ENCODE results near the gene TMEM121B.

Gene TMEM121B

GRCh38 chr22:17109976-17110375 lies 11.2 kb downstream of the TMEM121B start:
- no peak for DNase-seq

DNA sequence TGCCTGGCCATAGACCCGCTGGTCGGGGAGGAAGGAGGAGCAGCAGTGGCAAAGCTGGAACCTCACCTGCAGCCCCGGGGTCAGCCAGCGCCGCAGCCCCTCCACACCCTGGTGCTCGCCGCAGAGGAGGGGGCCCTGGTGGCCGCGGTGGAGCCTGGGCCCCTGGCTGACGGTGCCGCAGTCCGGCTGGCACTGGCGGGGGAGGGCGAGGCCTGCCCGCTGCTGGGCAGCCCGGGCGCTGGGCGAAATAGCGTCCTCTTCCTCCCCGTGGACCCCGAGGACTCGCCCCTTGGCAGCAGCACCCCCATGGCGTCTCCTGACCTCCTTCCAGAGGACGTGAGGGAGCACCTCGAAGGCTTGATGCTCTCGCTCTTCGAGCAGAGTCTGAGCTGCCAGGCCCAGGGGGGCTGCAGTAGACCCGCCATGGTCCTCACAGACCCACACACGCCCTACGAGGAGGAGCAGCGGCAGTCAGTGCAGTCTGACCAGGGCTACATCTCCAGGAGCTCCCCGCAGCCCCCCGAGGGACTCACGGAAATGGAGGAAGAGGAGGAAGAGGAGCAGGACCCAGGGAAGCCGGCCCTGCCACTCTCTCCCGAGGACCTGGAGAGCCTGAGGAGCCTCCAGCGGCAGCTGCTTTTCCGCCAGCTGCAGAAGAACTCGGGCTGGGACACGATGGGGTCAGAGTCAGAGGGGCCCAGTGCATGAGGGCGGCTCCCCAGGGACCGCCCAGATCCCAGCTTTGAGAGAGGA lies 11.9 kb downstream of the TMEM121B start:
- no peak for DNase-seq

DNA sequence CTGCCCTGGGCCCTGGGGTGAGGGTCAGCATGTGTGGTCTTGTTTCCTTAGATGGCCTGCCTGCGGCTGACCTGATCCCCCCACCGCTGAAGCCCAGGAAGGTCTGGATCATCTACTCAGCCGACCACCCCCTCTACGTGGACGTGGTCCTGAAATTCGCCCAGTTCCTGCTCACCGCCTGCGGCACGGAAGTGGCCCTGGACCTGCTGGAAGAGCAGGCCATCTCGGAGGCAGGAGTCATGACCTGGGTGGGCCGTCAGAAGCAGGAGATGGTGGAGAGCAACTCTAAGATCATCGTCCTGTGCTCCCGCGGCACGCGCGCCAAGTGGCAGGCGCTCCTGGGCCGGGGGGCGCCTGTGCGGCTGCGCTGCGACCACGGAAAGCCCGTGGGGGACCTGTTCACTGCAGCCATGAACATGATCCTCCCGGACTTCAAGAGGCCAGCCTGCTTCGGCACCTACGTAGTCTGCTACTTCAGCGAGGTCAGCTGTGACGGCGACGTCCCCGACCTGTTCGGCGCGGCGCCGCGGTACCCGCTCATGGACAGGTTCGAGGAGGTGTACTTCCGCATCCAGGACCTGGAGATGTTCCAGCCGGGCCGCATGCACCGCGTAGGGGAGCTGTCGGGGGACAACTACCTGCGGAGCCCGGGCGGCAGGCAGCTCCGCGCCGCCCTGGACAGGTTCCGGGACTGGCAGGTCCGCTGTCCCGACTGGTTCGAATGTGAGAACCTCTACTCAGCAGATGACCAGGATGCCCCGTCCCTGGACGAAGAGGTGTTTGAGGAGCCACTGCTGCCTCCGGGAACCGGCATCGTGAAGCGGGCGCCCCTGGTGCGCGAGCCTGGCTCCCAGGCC lies 12.7 kb downstream of the TMEM121B start:
- DNase-seq, result no peak

DNA sequence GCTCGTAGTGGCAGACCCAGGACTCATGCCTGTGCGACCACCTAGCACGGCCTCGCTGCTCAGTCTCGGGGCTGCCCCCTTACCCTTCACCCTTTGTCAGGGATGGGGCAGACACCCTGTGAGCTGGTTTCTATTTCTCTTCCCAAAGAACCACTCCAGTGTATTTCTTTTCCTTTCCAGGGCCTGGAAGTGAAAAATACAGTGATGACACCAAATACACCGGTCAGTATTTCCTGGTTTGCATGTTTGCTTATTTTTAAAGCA lies 13.7 kb downstream of the TMEM121B start:
- DNase-seq, result no peak

- DNase-seq, result no peak
Observed at GRCh38 chr22:17106785-17107546, 14.2 kb downstream of the TMEM121B start.

DNA sequence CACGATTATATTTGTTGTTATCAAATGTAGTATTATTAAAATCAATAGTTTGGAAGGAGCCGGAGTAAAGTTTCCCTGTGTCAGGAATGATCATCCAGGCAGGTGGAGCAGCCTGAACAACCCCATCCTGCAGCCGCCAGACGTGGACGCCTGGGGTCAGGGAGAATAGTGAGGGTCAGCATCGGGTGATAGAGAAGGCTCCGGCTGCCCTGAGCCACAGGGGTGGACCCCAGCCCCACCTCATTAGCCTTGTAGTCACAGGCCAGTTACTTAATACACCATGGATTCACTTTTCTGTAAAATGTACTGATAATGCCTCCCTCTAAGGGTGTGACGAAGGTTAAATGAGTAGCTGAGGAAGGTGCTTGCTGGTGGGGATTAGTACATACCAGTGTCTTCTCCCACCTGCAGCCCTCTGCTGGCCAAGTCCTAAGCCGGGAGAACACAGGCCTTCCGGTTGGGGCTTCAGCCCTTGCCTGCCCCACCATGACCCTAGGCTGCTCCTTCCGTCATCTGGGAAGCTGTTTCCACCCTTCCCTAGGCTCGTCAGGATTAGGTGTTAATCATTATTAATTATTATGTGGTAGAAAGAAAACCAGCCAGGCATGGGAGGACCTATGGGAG lies 14.9 kb downstream of the TMEM121B start:
- no peak for DNase-seq

GRCh38 chr22:17105143-17106129 lies 15.7 kb downstream of the TMEM121B start:
- no peak for DNase-seq

GRCh38 chr22:17104336-17104935 lies 16.7 kb downstream of the TMEM121B start:
- no peak for DNase-seq

GRCh38 chr22:17103351-17103750 lies 17.8 kb downstream of the TMEM121B start:
- no peak for DNase-seq

GRCh38 chr22:17102297-17102667 lies 18.9 kb downstream of the TMEM121B start:
- no peak for DNase-seq

GRCh38 chr22:17101475-17102296 lies 19.5 kb downstream of the TMEM121B start:
- DNase-seq, result no peak

- DNase-seq, result no peak
Observed at GRCh38 chr22:17100621-17101020, 20.5 kb downstream of the TMEM121B start.

GRCh38 chr22:17098379-17098819 lies 22.8 kb downstream of the TMEM121B start:
- DNase-seq, result no peak

DNA sequence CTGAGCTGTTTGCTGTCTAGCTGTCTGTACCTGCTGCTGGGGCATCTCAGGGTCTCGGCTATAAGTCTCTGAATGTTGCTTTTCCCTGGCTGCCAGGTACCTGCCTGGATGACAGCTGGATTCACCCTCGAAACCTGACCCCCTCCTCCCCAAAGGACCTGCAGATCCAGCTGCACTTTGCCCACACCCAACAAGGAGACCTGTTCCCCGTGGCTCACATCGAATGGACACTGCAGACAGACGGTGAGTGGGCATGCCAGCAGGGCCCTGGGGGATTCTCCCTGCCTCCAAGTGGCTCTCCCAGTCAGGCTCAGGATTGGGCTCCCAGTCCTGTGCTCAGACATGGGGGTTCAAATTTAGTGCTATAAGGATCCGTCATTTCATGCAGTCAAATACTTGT lies 23.5 kb downstream of the TMEM121B start:
- no peak for DNase-seq

GRCh38 chr22:17097062-17097461 lies 24.1 kb downstream of the TMEM121B start:
- DNase-seq, result no peak

DNA sequence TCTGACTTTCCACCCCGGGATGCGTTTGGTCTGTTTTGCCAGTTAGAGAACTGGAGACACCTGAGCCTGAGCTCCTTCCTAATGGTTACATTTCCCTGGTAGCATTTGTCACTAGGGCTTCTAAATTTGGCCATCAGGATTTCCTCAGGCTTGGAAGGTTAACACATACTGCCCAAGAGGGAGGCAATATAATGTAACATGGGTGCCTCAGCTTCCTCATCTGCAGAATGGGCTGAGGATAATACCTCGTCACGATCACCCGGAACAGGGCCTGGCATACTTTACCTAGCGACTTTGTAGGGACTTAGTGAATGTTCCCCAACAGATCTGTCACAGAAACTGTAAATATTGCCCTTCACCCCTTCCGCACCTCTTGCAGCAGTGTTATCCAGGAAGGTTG lies 25.1 kb downstream of the TMEM121B start:
- no peak for DNase-seq

DNA sequence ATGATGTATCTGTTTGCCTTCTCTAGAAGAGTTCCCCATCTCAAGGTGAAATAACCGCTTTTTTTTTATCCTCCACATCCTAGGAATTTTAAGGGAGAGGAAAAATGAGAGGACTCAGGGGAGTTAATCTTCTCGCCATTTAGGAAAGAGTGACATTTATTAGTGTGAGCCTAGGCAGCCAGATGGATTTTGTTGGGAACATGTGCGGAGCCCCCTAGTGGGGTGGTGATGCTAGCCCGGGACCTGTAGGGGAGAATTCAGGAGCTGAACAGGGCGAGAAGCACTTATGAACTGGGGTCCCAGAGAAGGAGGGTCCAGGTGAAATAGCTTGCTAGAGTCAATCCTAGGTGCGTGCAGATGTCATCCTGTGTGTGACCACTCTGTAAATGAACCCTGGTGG lies 25.6 kb downstream of the TMEM121B start:
- DNase-seq, result no peak

GRCh38 chr22:17093081-17093480 lies 28.1 kb downstream of the TMEM121B start:
- DNase-seq, result no peak

DNA sequence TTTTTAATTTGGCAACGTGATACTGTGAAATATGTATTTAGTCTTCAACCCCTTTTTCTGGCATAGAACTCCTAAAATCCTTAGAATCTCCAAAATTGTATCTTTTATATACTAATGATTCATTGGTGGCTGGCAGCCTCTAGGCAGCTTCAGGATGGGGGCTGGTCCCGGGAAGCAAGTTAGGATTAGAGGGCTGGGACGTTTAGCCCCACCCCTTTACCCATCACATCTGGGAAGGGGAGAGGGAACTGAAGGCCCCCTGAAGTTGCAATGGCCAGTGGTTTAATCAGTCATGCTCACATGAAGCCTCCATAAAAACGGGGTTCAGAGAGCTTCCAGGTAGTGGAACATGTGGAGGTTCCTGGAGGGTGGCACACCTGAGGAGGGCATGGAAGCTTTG lies 29.3 kb downstream of the TMEM121B start:
- DNase-seq, result no peak

- no peak for DNase-seq
Observed at GRCh38 chr22:17090550-17090949, 30.6 kb downstream of the TMEM121B start.

All from NCI-H774 (cell line).